NCI-H748 (cell line): ENCODE measurements around the gene CBX1.
"Not testable (repeated sequence)": the region's sequence is repeated elsewhere in the genome, so short reads cannot be mapped to it uniquely, and the experiment has no call there.

Source experiments
- DNase-seq: peaks from one replicate; lab custom pipeline; 2025; ENCODE audit not compliant: unreplicated experiment; lab: John Stamatoyannopoulos, UW

CBX1 gene

GRCh38 chr17:48074322-48075081, 26.8 kb downstream of the CBX1 start:
- peak; percentile 74 for DNase-seq

- not testable (repeated sequence) for DNase-seq
Measured at GRCh38 chr17:48073566-48074094, 27.6 kb downstream of the CBX1 start.

- not testable (repeated sequence) for DNase-seq
Measured at GRCh38 chr17:48072811-48073210, 28.5 kb downstream of the CBX1 start.

- no peak for DNase-seq
Measured at GRCh38 chr17:48071654-48072053, 29.6 kb downstream of the CBX1 start.

GRCh38 chr17:48070195-48070594, 31.1 kb downstream of the CBX1 start:
- DNase-seq = no peak

GRCh38 chr17:48068491-48068961, 32.8 kb downstream of the CBX1 start:
- no peak for DNase-seq

- DNase-seq = not testable (repeated sequence)
Measured at GRCh38 chr17:48067808-48068207, 33.5 kb downstream of the CBX1 start.

- no peak for DNase-seq
Measured at GRCh38 chr17:48067245-48067644, 34.0 kb downstream of the CBX1 start.

GRCh38 chr17:48066656-48067055, 34.6 kb downstream of the CBX1 start:
- no peak for DNase-seq

- no peak for DNase-seq
Measured at GRCh38 chr17:48066192-48066591, 35.1 kb downstream of the CBX1 start.

GRCh38 chr17:48064638-48065037, 36.6 kb downstream of the CBX1 start:
- no peak for DNase-seq

GRCh38 chr17:48062273-48062672, 39.0 kb downstream of the CBX1 start:
- no peak for DNase-seq

GRCh38 chr17:48060249-48060648, 41.0 kb downstream of the CBX1 start:
- no peak for DNase-seq

GRCh38 chr17:48059125-48059668, 42.1 kb downstream of the CBX1 start:
- DNase-seq = no peak

GRCh38 chr17:48058393-48059124, 42.7 kb downstream of the CBX1 start:
- DNase-seq = no peak

- no peak for DNase-seq
Measured at GRCh38 chr17:48057626-48058025, 43.7 kb downstream of the CBX1 start.

GRCh38 chr17:48056879-48057278, 44.4 kb downstream of the CBX1 start:
- DNase-seq = no peak

- no peak for DNase-seq
Measured at GRCh38 chr17:48056246-48056745, 45.0 kb downstream of the CBX1 start.

- DNase-seq = peak; percentile 7
Measured at GRCh38 chr17:48055531-48056245, 45.6 kb downstream of the CBX1 start.

GRCh38 chr17:48054238-48055185, 46.8 kb downstream of the CBX1 start:
- DNase-seq = peak; percentile 88
